GM19239 (cell line): Measurements from ENCODE around the gene TESK1.
"Not testable (repeated sequence)": the region's sequence is repeated elsewhere in the genome, so short reads cannot be mapped to it uniquely, and the experiment has no call there.

Experiments used
- DNase-seq: peaks from one replicate; pipeline ENCODE4 v3.0.0; 2011; ENCODE audit warnings: low spot score; ENCODE audit not compliant: insufficient read length
- FAIRE-seq: peaks from 2 replicates; lab custom pipeline; 2011; peaks lifted over from hg19 to GRCh38; lab: Jason Lieb, UNC

The TESK1 gene

GRCh38 chr9:35577486-35577885 is 27.6 kb upstream of the TESK1 start:
- FAIRE-seq (no peak), DNase-seq (no peak)

DNA sequence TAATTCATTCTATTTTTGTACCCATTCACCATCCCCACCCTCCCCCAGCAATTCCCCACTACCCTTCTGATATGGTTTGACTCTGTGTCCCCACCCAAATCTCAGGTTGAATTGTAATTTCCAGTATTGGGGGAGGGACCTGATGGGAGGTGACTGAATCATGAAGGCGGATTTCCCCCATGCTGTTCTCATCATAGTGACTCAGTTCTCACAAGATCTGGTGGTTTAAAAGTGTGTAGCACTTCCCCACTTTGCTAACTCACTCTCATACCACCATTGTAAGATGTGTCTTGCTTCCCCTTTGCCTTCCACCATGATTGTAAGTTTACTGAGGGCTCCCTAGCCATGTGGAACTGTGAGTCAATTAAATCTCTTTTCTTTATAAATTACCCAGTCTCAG is 25.9 kb upstream of the TESK1 start:
- no peak for FAIRE-seq
- DNase-seq = no peak

GRCh38 chr9:35579659-35580227 is 25.3 kb upstream of the TESK1 start:
- not testable (repeated sequence) for FAIRE-seq, DNase-seq

DNA sequence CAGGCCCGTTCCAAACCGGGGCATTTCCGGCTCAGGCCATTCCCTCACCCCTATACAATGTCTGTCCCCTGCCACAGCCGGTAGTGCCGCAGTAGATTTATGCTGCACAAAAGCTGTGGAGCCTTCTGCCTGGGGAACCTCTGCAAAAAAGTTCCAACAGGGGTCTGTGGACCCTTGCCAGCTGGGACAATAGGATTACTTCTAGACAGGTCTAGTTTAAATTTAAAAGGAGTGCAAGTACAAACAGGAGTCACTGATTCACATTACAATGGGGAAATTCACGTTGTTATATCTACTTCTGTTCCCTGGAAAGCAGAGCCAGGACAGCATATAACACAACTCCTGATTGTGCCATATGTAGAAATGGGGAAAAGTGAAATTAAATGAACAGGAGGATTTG is 21.5 kb upstream of the TESK1 start:
- not testable (repeated sequence) for FAIRE-seq, DNase-seq

- not testable (repeated sequence) for FAIRE-seq, DNase-seq
These were observed 20.4 kb upstream of the TESK1 start for GRCh38 chr9:35584681-35585080.

GRCh38 chr9:35588506-35588905 is 16.6 kb upstream of the TESK1 start:
- not testable (repeated sequence) for DNase-seq, FAIRE-seq

DNA sequence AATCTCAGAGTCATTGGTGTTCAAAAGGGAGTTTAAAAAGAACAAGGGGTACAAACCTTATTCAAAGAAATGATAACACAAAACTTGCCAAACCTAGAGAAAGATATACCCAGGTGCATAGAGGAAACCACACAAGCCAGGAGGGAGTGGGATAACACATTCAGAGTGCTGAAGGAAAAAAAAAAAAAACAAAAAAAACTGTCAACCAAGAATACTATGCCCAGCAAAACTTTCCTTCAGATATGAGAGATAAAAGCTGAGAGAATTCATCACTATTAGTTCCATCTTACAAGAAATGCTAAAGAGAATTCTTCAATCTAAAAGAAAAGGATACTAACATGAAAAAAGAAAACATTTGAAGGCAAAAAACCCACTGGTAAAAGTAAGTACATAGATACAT is 11.5 kb upstream of the TESK1 start:
- DNase-seq (no peak), FAIRE-seq (no peak)

- DNase-seq (no peak), FAIRE-seq (no peak)
These were observed 10.6 kb upstream of the TESK1 start for GRCh38 chr9:35594471-35594870.

- not testable (repeated sequence) for DNase-seq, FAIRE-seq
These were observed 8.2 kb upstream of the TESK1 start for GRCh38 chr9:35596907-35597306.

GRCh38 chr9:35598866-35599590 is 6.0 kb upstream of the TESK1 start:
- DNase-seq = no peak
- FAIRE-seq = no peak

GRCh38 chr9:35599763-35600604 is 5.1 kb upstream of the TESK1 start:
- FAIRE-seq = no peak
- DNase-seq = no peak

- no peak for DNase-seq
- no peak for FAIRE-seq
These were observed 1.5 kb upstream of the TESK1 start for GRCh38 chr9:35603506-35603985.

GRCh38 chr9:35603986-35604577 is 980 bp upstream of the TESK1 start:
- peak; percentile 99 for FAIRE-seq
- peak; percentile 98 for DNase-seq

- FAIRE-seq (no peak), DNase-seq (peak; percentile 57)
These were observed 482 bp downstream of the TESK1 start for GRCh38 chr9:35605351-35606137.

GRCh38 chr9:35606138-35606504 is 1.1 kb downstream of the TESK1 start:
- FAIRE-seq = no peak
- DNase-seq = no peak

DNA sequence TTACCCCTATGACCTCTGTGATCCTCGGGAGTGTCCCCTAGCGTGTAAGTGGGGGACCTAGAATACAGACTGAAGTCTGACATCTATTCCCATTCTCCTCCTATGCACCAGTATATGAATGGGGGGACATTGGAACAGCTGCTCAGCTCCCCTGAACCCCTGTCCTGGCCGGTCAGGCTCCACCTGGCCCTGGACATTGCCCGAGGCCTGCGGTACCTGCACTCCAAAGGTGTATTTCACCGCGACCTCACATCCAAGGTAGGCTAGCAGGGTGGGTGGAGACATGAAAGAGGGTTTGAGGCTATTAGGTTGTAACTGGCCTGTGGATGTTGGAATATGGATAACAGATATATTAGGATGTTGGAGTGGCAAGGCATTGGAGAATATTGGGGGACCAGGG is 1.7 kb downstream of the TESK1 start:
- FAIRE-seq (no peak), DNase-seq (no peak)

GRCh38 chr9:35608221-35608620 is 3.2 kb downstream of the TESK1 start:
- FAIRE-seq (no peak), DNase-seq (no peak)

GRCh38 chr9:35609001-35609819 is 4.1 kb downstream of the TESK1 start:
- FAIRE-seq = no peak
- DNase-seq = no peak

GRCh38 chr9:35609820-35610163 is 4.7 kb downstream of the TESK1 start:
- no peak for FAIRE-seq
- no peak for DNase-seq
